Smooth muscle cell (in vitro differentiated cells): ENCODE measurements around the gene CAPG. TPM values are rescaled to one million over a fixed set of nuclear protein-coding genes. Genes with fewer than 3 reads are reported as not detected.
"Not testable (repeated sequence)": the region's sequence is repeated elsewhere in the genome, so short reads cannot be mapped to it uniquely, and the experiment has no call there.

ENCODE experiments used
- DNase-seq: peaks from one replicate; lab custom pipeline; 2025; ENCODE audit not compliant: unreplicated experiment; lab: John Stamatoyannopoulos, UW
- H2AFZ ChIP-seq: fragments of 200-600 bp; sonication (generic); 2 replicates; pipeline ENCODE4 v1.6.0; 2016; ENCODE audit warnings: antibody characterized with exemption, low read depth, mild to moderate bottlenecking
- H3F3A ChIP-seq: fragments of 200-600 bp; sonication (generic); 2 replicates; pipeline ENCODE4 v1.6.0; 2017; ENCODE audit warnings: antibody characterized with exemption, low read depth
- H3K27ac ChIP-seq: fragments of 200-600 bp; sonication (generic); 2 replicates; pipeline ENCODE4 v1.5.1; 2016; ENCODE audit warnings: low read depth, mild to moderate bottlenecking
- H3K27me3 ChIP-seq: fragments of 200-600 bp; sonication (generic); 2 replicates; pipeline ENCODE4 v1.6.1; 2016; ENCODE audit warnings: low read depth, mild to moderate bottlenecking
- H3K36me3 ChIP-seq: fragments of 200-600 bp; sonication (generic); 2 replicates; pipeline ENCODE4 v1.5.1; 2016; ENCODE audit warnings: low read depth
- H3K4me1 ChIP-seq: fragments of 200-600 bp; sonication (generic); 2 replicates; pipeline ENCODE4 v1.5.1; 2016; ENCODE audit warnings: low read depth
- H3K4me2 ChIP-seq: fragments of 200-600 bp; sonication (generic); 2 replicates; pipeline ENCODE4 v1.6.0; 2016; ENCODE audit warnings: mild to moderate bottlenecking
- H3K4me3 ChIP-seq: fragments of 200-600 bp; sonication (generic); 2 replicates; pipeline ENCODE4 v1.5.1; 2016; ENCODE audit warnings: mild to moderate bottlenecking
- H3K79me2 ChIP-seq: fragments of 200-600 bp; sonication (generic); 2 replicates; pipeline ENCODE4 v1.6.0; 2016; ENCODE audit warnings: low read depth, mild to moderate bottlenecking
- H3K9ac ChIP-seq: fragments of 200-600 bp; sonication (generic); 2 replicates; pipeline ENCODE4 v1.6.0; 2016; ENCODE audit warnings: low read depth
- H3K9me3 ChIP-seq: fragments of 200-600 bp; sonication (generic); replicated peaks from 2 replicates; pipeline ENCODE4 v1.5.1; 2016; ENCODE audit warnings: low read depth
- H4K20me1 ChIP-seq: fragments of 200-600 bp; sonication (generic); 2 replicates; pipeline ENCODE4 v1.6.0; 2016; ENCODE audit warnings: low read depth
- WGBS: methylation state at CpG from one replicate; pipeline ENCODE4 v1.1.7; 2016; ENCODE audit warnings: low lambda C conversion rate; 5-methylcytosine and 5-hydroxymethylcytosine counted together
- polyA plus RNA-seq: library from polyadenylated mRNA; unstranded; fragments of >200 nt; fragmentation: Nextera tagmentation; extraction: Ambion mirVana; gene quantifications from 2 replicates; pipeline ENCODE4 v1.2.1, GENCODE V29; 2016
- total RNA-seq: library from RNA; depleted of rRNA; stranded (reverse); fragments of >200 nt; gene quantifications from 2 replicates; pipeline ENCODE4 v1.2.3, GENCODE V29; 2014
- TF ChIP-seq, protein P1 (sequence below): fragments of 200-600 bp; sonication (generic); IDR thresholded peaks from 2 replicates; pipeline ENCODE4 v1.5.1; 2017; ENCODE audit warnings: borderline replicate concordance, mild to moderate bottlenecking, antibody characterized with exemption; ENCODE audit not compliant: insufficient read depth, poor library complexity, severe bottlenecking

The CAPG gene
- total and polyA plus RNA-seq, 2 experiments from 2014 or later: 51.6 to 96.2 TPM

DNA sequence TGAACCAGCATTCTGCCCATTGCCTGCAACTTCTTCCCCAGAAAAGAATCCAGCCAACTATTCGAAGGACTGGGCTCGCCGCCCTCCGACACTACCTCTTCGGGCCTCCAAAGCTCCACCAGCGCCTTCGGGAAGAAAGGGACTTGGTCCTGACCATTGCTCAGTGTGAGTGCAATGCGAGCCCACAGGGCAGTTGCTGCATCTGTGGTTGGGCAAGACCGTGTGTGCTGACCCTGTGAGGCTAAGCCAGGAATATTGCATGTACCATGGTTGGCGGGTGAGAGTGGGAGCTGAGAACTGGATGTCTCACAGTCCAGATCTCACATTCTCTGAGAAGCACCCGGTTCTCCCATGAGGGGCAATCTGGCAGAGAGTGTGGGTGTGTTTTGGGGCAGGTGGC is 39.1 kb downstream of the CAPG start:
- Histone ChIP-seq H3K4me2 (no peak overlapping the region), H3K27me3 (no peaks in the 10 kb centered on the region), H3F3A (no peaks in the 10 kb centered on the region), H3K4me3 (no peak overlapping the region), H3K4me1 (no peaks in the 10 kb centered on the region), H3K27ac (no peak overlapping the region), H3K9me3 (no peaks in the 10 kb centered on the region), H3K9ac (no peak overlapping the region), H3K79me2 (no peaks in the 10 kb centered on the region), H3K36me3 (no peaks in the 10 kb centered on the region), H2AFZ (no peak overlapping the region), H4K20me1 (no peaks in the 10 kb centered on the region)
- DNase-seq: no peak
- TF ChIP-seq, protein P1, sequence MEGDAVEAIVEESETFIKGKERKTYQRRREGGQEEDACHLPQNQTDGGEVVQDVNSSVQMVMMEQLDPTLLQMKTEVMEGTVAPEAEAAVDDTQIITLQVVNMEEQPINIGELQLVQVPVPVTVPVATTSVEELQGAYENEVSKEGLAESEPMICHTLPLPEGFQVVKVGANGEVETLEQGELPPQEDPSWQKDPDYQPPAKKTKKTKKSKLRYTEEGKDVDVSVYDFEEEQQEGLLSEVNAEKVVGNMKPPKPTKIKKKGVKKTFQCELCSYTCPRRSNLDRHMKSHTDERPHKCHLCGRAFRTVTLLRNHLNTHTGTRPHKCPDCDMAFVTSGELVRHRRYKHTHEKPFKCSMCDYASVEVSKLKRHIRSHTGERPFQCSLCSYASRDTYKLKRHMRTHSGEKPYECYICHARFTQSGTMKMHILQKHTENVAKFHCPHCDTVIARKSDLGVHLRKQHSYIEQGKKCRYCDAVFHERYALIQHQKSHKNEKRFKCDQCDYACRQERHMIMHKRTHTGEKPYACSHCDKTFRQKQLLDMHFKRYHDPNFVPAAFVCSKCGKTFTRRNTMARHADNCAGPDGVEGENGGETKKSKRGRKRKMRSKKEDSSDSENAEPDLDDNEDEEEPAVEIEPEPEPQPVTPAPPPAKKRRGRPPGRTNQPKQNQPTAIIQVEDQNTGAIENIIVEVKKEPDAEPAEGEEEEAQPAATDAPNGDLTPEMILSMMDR: no peak
- 95% methylated on average over 11 of the region's 11 CpGs for WGBS

GRCh38 chr2:85369500-85369899 is 40.7 kb downstream of the CAPG start:
- Histone ChIP-seq H3K27me3 (no peaks in the 10 kb centered on the region), H3K27ac (no peak overlapping the region), H3K36me3 (no peaks in the 10 kb centered on the region), H3K4me1 (no peaks in the 10 kb centered on the region), H3F3A (no peaks in the 10 kb centered on the region), H3K4me3 (no peak overlapping the region), H3K79me2 (no peaks in the 10 kb centered on the region), H3K9ac (no peak overlapping the region), H3K9me3 (no peaks in the 10 kb centered on the region), H4K20me1 (no peaks in the 10 kb centered on the region), H2AFZ (no peak overlapping the region), H3K4me2 (no peak overlapping the region)
- TF ChIP-seq, protein P1: no peak
- 82% methylated on average over 5 of the region's 5 CpGs for WGBS
- DNase-seq: no peak

GRCh38 chr2:85368921-85369320 is 41.2 kb downstream of the CAPG start:
- H3K27me3 ChIP-seq: no peaks in the 10 kb centered on the region
- H4K20me1 ChIP-seq: no peaks in the 10 kb centered on the region
- no peaks in the 10 kb centered on the region for H3K36me3 ChIP-seq
- H3K9me3 ChIP-seq: no peaks in the 10 kb centered on the region
- no peak overlapping the region for H3K4me3 ChIP-seq
- TF ChIP-seq, protein P1: no peak
- no peak for DNase-seq
- H3F3A ChIP-seq: no peaks in the 10 kb centered on the region
- H3K27ac ChIP-seq: no peak overlapping the region
- H3K9ac ChIP-seq: no peak overlapping the region
- no peak overlapping the region for H2AFZ ChIP-seq
- no peaks in the 10 kb centered on the region for H3K4me1 ChIP-seq
- no peaks in the 10 kb centered on the region for H3K79me2 ChIP-seq
- no peak overlapping the region for H3K4me2 ChIP-seq

DNA sequence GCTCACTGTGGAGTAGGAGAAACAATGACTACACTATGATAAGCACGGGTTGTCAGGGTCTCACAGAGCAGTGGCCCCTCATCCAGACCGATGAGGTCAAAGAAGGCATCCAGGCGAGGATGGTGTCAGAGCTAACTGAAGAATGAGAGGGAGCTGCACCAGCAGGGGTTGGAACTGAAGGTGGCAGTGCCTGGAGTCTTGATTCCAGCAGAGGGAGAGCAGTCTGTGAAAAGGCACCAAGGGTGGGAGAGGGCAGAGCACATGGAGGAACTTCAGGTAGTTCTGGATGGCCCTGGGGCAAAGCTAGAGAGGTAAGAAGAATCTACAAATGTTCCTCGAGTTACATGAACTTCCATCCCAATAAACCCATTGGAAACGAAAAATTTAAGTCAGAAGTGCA is 43.0 kb downstream of the CAPG start:
- Histone ChIP-seq H2AFZ (no peak overlapping the region), H3K27ac (no peak overlapping the region), H4K20me1 (no peaks in the 10 kb centered on the region), H3K27me3 (no peaks in the 10 kb centered on the region), H3K79me2 (no peaks in the 10 kb centered on the region), H3K9ac (no peak overlapping the region), H3K4me1 (no peaks in the 10 kb centered on the region), H3K4me2 (no peak overlapping the region), H3F3A (no peaks in the 10 kb centered on the region), H3K9me3 (no peaks in the 10 kb centered on the region), H3K36me3 (peaks cover 3% of the 10 kb centered on the region), H3K4me3 (no peak overlapping the region)
- DNase-seq: no peak
- TF ChIP-seq, protein P1: no peak
- 90% methylated on average over 5 of the region's 5 CpGs for WGBS

DNA sequence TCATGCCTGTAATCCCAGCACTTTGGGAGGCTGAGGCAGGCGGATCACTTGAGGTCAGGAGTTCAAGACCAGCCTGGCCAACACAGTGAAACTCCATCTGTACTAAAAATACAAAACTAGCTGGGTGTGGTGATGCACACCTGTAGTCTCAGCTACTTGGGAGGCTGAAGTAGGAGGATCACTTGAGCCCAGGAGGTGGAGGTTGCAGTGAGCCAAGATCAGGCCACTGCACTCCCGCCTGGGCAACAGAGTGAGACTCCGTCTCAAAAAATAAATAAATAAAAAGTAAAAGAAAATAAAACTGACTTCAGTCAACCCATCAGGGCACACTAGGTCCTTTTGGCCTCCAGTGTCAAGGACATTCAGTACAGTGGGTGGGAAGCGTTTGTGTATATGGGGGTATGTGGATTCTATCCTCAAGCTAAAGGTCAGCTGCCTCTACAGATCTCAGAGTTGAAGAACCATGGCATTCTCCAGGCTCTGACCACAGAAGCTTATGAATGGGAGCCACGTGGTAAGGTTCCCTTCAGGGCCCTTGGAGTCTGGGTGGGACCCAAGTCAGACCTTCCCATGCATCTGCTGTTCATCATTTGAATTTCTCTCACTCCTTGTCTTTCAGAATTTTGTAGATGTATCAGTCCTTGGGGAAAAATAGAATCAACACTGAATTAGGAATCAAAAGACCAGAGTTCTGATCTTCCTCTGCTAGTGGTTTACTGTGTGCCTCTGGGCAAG is 47.3 kb downstream of the CAPG start:
- not testable (repeated sequence) for H3K27me3 ChIP-seq, H3K79me2 ChIP-seq, H3F3A ChIP-seq, H3K4me1 ChIP-seq, DNase-seq, H3K9me3 ChIP-seq, H3K36me3 ChIP-seq, H2AFZ ChIP-seq, H3K4me2 ChIP-seq, H3K4me3 ChIP-seq, H3K9ac ChIP-seq, H4K20me1 ChIP-seq, H3K27ac ChIP-seq
- WGBS: 97% methylated on average over 5 of the region's 5 CpGs
